ENCODE data around the gene PLEKHM3.

- TF ChIP-seq CTCF (conservative IDR thresholded peaks at IDR 0.05; ENCODE audit: low read length) (no peak), EZH2phosphoT487 (IDR thresholded peaks at IDR 0.05; ENCODE audit: borderline replicate concordance) (no peak)
Observed at GRCh38 chr2:208017721-208018120, 7.6 kb downstream of the PLEKHM3 start.
